SK-N-SH (cell line): ENCODE data around the gene CTU1.

ENCODE experiments used
- CTCF ChIP-seq: fragments of 200-600 bp; sonication (generic); IDR thresholded peaks from 2 replicates; pipeline ENCODE4 v1.6.1; 2017; ENCODE audit warnings: antibody characterized with exemption, mild to moderate bottlenecking, moderate library complexity
- RFX5 ChIP-seq: IDR thresholded peaks from 2 replicates; pipeline ENCODE4 v1.6.1; 2012; ENCODE audit warnings: mild to moderate bottlenecking, improper control_type of control experiment, low read length

- TF ChIP-seq CTCF, result no peak
- TF ChIP-seq RFX5, result no peak
These were observed 19.5 kb upstream of the CTU1 start for GRCh38 chr19:51127755-51128154.
